B cell (primary cell): ENCODE results near the gene THUMPD2. TPM values are rescaled to one million over a fixed set of nuclear protein-coding genes. Genes with fewer than 3 reads are reported as not detected.

Source experiments
- ATAC-seq: fragments of 200-7000 bp; cut with Tn5 transposase; one replicate; pipeline ENCODE4 v1.10.0; 2021; ENCODE audit warnings: low read depth, mild to moderate bottlenecking, moderate number of reproducible peaks, moderate library complexity
- CTCF ChIA-PET: fragments of 350-600 bp; sonication (Branson Sonifier 250); formaldehyde crosslinking; loops from one replicate; lab custom pipeline; 2021; ENCODE audit warnings: antibody characterized with exemption, inconsistent platforms; lab: Charles Lee
- POLR2A ChIA-PET: fragments of 350-600 bp; sonication (Branson Sonifier 250); formaldehyde crosslinking; loops from one replicate; lab custom pipeline; 2021; ENCODE audit warnings: antibody characterized with exemption; lab: Charles Lee
- DNase-seq: peaks from one replicate; pipeline ENCODE4 v3.0.0; 2013
- H2AFZ ChIP-seq: 2 replicates; pipeline ENCODE4 v1.6.1; 2012; ENCODE audit warnings: mild to moderate bottlenecking, low read depth, low read length; ENCODE audit not compliant: insufficient read depth, poor library complexity, severe bottlenecking
- H3K27ac ChIP-seq, 2 donors: 1 replicate in 1 of 2; 2 replicates in 1 of 2; pipeline ENCODE4 v1.5.1; 2012 to 2013; ENCODE audit warnings: low read length in 2 of 2, mild to moderate bottlenecking in 2 of 2, moderate library complexity in 1 of 2
- H3K27me3 ChIP-seq, 4 experiments: fragments of 200-600 bp in 1 of 4; sonication (generic) in 1 of 4; replicated peaks in 1 of 4; 1 replicate in 2 of 4; 2 replicates in 2 of 4; pipeline versions ENCODE4 v1.6.1 to v1.7.0; 2013 to 2016; ENCODE audit warnings: low read length in 3 of 4, mild to moderate bottlenecking in 2 of 4, mixed read lengths in 1 of 4, moderate library complexity in 1 of 4; ENCODE audit not compliant: insufficient read depth in 4 of 4, control insufficient read depth in 3 of 4; ENCODE audit errors: control extremely low read depth in 1 of 4
- H3K36me3 ChIP-seq, 2 experiments: replicated peaks in 1 of 2; 1 replicate in 1 of 2; 2 replicates in 1 of 2; pipeline versions ENCODE4 v1.6.1 to v1.7.1; 2013; ENCODE audit warnings: low read length in 1 of 2; ENCODE audit not compliant: insufficient read depth in 2 of 2, control insufficient read depth in 1 of 2; ENCODE audit errors: control extremely low read depth in 1 of 2, extremely low read depth in 1 of 2
- H3K4me1 ChIP-seq, 2 donors: fragments of 200-600 bp in 1 of 2; sonication (generic) in 1 of 2; 1 replicate in 1 of 2; 2 replicates in 1 of 2; pipeline versions ENCODE4 v1.5.1 to v1.6.1; 2013 to 2017; ENCODE audit warnings: low read length in 2 of 2; ENCODE audit not compliant: control insufficient read depth in 2 of 2, insufficient read depth in 2 of 2
- H3K4me2 ChIP-seq: replicated peaks from 2 replicates; pipeline ENCODE3; 2012; ENCODE audit warnings: mild to moderate bottlenecking, low read depth, low read length; ENCODE audit not compliant: poor library complexity, severe bottlenecking
- H3K4me3 ChIP-seq, 5 experiments: fragments of 200-600 bp in 1 of 5; sonication (generic) in 1 of 5; 1 replicate in 3 of 5; 2 replicates in 2 of 5; pipeline versions ENCODE4 v1.5.1 to v1.7.0; 2011 to 2016; ENCODE audit warnings: low read length in 4 of 5, mild to moderate bottlenecking in 4 of 5, low read depth in 2 of 5, control low read depth in 1 of 5, moderate library complexity in 1 of 5; ENCODE audit not compliant: insufficient read depth in 1 of 5; ENCODE audit errors: control extremely low read depth in 1 of 5, extremely low read depth in 1 of 5
- H3K79me2 ChIP-seq: fragments of 200-600 bp; sonication (generic); one replicate; pipeline ENCODE4 v1.6.0; 2016; ENCODE audit warnings: low read length; ENCODE audit not compliant: control insufficient read depth, insufficient read depth
- H3K9ac ChIP-seq: fragments of 200-600 bp; sonication (generic); 2 replicates; pipeline ENCODE4 v1.6.1; 2017; ENCODE audit warnings: mild to moderate bottlenecking, low read length, moderate library complexity
- H3K9me3 ChIP-seq, 3 donors: one replicate each; pipeline versions ENCODE4 v1.6.1 to v1.7.1; 2013; ENCODE audit warnings: low read length in 2 of 3; ENCODE audit not compliant: control insufficient read depth in 2 of 3, insufficient read depth in 1 of 3; ENCODE audit errors: control extremely low read depth in 1 of 3
- H4K20me1 ChIP-seq: 2 replicates; pipeline ENCODE4 v1.6.0; 2012; ENCODE audit warnings: mild to moderate bottlenecking, low read length; ENCODE audit not compliant: insufficient read depth, control insufficient read depth, poor library complexity, severe bottlenecking
- H3K27ac Mint-ChIP-seq: one replicate; pipeline ENCODE4 v1.8.0; 2021; ENCODE audit warnings: mixed read lengths
- H3K27me3 Mint-ChIP-seq: one replicate; pipeline ENCODE4 v1.8.0; 2021; ENCODE audit warnings: mixed read lengths
- H3K4me1 Mint-ChIP-seq: one replicate; pipeline ENCODE4 v1.8.0; 2021; ENCODE audit warnings: mixed read lengths
- H3K4me3 Mint-ChIP-seq: one replicate; pipeline ENCODE4 v1.8.0; 2021; ENCODE audit warnings: mixed read lengths
- H3K9me3 Mint-ChIP-seq: one replicate; pipeline ENCODE4 v1.8.0; 2022; ENCODE audit warnings: mixed read lengths; ENCODE audit not compliant: insufficient read depth
- EZH2 ChIP-seq: IDR thresholded peaks from 2 replicates; pipeline ENCODE4 v1.6.1; 2012; ENCODE audit warnings: borderline replicate concordance, low read depth, mild to moderate bottlenecking, moderate library complexity, low read length; ENCODE audit not compliant: insufficient read depth, poor library complexity, severe bottlenecking
- WGBS: methylation state at CpG from one replicate; pipeline ENCODE4 v1.1.5; 2013; ENCODE audit warnings: missing lambda C conversion rate; ENCODE audit not compliant: insufficient coverage; 5-methylcytosine and 5-hydroxymethylcytosine counted together
- intact Hi-C: fragments of 100-400 bp; cut with micrococcal nuclease; formaldehyde crosslinking; loops from one replicate; pipeline ENCODE4 v1.10.0; 2022
- polyA plus RNA-seq: library from polyadenylated mRNA; depleted of rRNA; stranded (reverse); fragments of >200 nt; gene quantifications from 2 replicates; pipeline ENCODE4 v1.2.3, GENCODE V29; 2012
- total RNA-seq, 2 donors: library from RNA; stranded (reverse); fragments of 120-200 nt in 1 of 2; gene quantifications; 1 replicate in 1 of 2; 2 replicates in 1 of 2; pipeline versions ENCODE4 v1.2.3 to v1.2.4, GENCODE V29; 2013 to 2022
- TF ChIP-seq, protein P1 (sequence below): fragments of 200-600 bp; IDR thresholded peaks from one replicate; pipeline ENCODE4 v1.8.0; 2022; ENCODE audit warnings: antibody characterized with exemption, mild to moderate bottlenecking

Gene THUMPD2
- total and polyA plus RNA-seq, 2 donors (not counting 1 experiment from before 2014, with no cell fraction given), result 11.0 to 14.8 TPM

DNA sequence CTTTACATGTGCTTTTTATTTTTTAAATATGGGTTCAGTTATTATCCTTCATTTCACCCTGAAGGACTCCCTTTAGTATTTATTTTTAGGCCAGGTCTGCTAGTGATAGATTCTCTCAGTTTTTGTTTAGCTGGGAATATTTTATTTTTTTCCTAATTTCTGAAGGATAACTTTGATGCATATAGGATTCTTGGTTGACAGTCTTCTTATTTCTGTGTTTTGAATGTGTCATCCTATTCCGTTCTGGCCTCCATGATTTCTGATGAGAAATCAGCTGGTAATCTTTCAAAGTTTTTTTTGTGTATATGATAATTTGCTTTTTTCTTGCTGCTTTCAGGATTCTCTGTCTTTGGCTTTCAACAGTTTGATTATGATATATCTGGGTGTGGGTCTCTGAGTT lies 77.9 kb downstream of the THUMPD2 start:
- ChIA-PET CTCF (no interaction called here), POLR2A (no interaction called here)
- Histone ChIP-seq H3K9ac (no peak overlapping the region), H3K79me2 (no peaks in the 10 kb centered on the region), H3K4me3 (no peak overlapping the region), H3K9me3 (peaks cover 4 to 20% (median 13%) of the 10 kb centered on the region in 3 donors), H3K4me2 (no peak overlapping the region), H3K27ac (no peak overlapping the region), H3K36me3 (no peaks in the 10 kb centered on the region), H2AFZ (no peak overlapping the region), H3K27me3 (peaks cover 0 to 5% (median 0%) of the 10 kb centered on the region in 4 experiments), H3K4me1 (no peaks in the 10 kb centered on the region), H4K20me1 (no peaks in the 10 kb centered on the region)
- intact Hi-C loops, result no loop called here
- Mint-ChIP-seq H3K4me1 (no peaks in the 10 kb centered on the region), H3K9me3 (peaks cover 12% of the 10 kb centered on the region), H3K27me3 (peaks cover 14% of the 10 kb centered on the region), H3K4me3 (no peak overlapping the region), H3K27ac (no peak overlapping the region)
- TF ChIP-seq, protein P1, sequence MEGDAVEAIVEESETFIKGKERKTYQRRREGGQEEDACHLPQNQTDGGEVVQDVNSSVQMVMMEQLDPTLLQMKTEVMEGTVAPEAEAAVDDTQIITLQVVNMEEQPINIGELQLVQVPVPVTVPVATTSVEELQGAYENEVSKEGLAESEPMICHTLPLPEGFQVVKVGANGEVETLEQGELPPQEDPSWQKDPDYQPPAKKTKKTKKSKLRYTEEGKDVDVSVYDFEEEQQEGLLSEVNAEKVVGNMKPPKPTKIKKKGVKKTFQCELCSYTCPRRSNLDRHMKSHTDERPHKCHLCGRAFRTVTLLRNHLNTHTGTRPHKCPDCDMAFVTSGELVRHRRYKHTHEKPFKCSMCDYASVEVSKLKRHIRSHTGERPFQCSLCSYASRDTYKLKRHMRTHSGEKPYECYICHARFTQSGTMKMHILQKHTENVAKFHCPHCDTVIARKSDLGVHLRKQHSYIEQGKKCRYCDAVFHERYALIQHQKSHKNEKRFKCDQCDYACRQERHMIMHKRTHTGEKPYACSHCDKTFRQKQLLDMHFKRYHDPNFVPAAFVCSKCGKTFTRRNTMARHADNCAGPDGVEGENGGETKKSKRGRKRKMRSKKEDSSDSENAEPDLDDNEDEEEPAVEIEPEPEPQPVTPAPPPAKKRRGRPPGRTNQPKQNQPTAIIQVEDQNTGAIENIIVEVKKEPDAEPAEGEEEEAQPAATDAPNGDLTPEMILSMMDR, result no peak
- no peak for TF ChIP-seq EZH2
- DNase-seq, result no peak
- WGBS, result 80% methylated on average over 1 of the region's 1 CpG
- ATAC-seq, result no peak

DNA sequence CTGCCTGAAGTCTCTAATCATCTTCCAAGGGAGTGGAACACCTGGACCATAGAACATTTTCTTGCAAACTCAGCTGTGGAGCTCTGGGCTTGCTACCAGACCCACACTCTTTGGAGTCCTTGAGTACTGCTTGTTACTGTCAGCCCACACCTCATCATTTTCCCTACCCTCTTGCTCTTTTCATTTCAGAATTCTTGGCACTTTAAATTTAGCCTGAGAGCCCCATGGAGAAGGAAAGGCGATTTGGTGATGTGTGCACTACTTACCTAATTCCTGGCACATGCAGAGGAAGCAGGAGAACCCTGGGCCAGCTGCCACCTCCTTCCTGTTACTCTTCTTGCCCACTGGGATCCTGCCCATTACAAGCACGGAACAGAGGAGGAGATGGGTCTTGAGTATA lies 81.6 kb downstream of the THUMPD2 start:
- Histone ChIP-seq H3K4me1 (no peaks in the 10 kb centered on the region), H2AFZ (no peak overlapping the region), H3K9ac (no peak overlapping the region), H3K27me3 (no peaks in the 10 kb centered on the region), H3K79me2 (no peaks in the 10 kb centered on the region), H3K36me3 (no peaks in the 10 kb centered on the region), H3K4me3 (no peak overlapping the region), H4K20me1 (no peaks in the 10 kb centered on the region), H3K9me3 (peaks cover 4 to 20% (median 12%) of the 10 kb centered on the region in 3 donors), H3K4me2 (no peak overlapping the region), H3K27ac (no peak overlapping the region)
- ATAC-seq (no peak), DNase-seq (no peak)
- ChIA-PET CTCF (interaction anchor here (2.1 to 2.7 kb wide), 3 partner anchors 33 to 320 kb away, joined by 7 to 10 read pairs (median 9); no protein-coding TSS in a partner anchor), POLR2A (interaction anchor here (1.1 kb wide), 1 partner anchor 573 kb away, joined by 3 read pairs; no protein-coding TSS in a partner anchor)
- TF ChIP-seq, protein P1, result no peak
- no peak for TF ChIP-seq EZH2
- Mint-ChIP-seq H3K27me3 (peaks cover 14% of the 10 kb centered on the region), H3K27ac (no peak overlapping the region), H3K9me3 (peaks cover 12% of the 10 kb centered on the region), H3K4me1 (no peaks in the 10 kb centered on the region), H3K4me3 (no peak overlapping the region)
- no CpG with 5 or more reads among the region's 2 CpGs for WGBS
- intact Hi-C loops, result loop anchor here (1.0 kb wide), 1 partner anchor 318 kb away; no protein-coding TSS in a partner anchor
